Measurements from ENCODE around the gene WDR36. TPM values are rescaled to one million over a fixed set of nuclear protein-coding genes. Genes with fewer than 3 reads are reported as not detected.
A peak's percentile ranks its signal among the peaks of the same experiment; 100 is the strongest.

Gene WDR36
- total RNA-seq, 1 experiment from 2014 or later, result 52.3 TPM

DNA sequence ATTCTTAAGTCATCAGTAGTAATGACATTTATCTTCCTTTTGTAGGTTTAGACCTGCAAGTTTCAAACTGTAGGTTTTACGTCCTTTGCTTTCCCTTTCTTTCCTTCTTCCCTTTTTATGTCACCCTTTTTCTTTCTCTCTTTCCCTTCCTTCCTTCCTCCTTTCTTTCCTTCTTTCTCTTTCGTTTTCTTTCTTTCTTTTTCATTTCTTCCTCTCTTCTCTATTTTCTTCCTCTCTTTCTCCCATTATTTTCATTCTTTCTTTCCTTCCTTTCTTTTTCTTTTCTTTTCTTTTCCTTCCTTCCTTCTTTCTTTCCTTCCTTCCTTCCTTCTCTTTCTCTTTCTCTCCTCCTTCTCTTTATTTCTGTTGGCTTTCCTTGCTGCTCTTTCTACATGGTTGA lies 59.9 kb downstream of the WDR36 start:
- TF ChIP-seq, protein P1, sequence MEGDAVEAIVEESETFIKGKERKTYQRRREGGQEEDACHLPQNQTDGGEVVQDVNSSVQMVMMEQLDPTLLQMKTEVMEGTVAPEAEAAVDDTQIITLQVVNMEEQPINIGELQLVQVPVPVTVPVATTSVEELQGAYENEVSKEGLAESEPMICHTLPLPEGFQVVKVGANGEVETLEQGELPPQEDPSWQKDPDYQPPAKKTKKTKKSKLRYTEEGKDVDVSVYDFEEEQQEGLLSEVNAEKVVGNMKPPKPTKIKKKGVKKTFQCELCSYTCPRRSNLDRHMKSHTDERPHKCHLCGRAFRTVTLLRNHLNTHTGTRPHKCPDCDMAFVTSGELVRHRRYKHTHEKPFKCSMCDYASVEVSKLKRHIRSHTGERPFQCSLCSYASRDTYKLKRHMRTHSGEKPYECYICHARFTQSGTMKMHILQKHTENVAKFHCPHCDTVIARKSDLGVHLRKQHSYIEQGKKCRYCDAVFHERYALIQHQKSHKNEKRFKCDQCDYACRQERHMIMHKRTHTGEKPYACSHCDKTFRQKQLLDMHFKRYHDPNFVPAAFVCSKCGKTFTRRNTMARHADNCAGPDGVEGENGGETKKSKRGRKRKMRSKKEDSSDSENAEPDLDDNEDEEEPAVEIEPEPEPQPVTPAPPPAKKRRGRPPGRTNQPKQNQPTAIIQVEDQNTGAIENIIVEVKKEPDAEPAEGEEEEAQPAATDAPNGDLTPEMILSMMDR (IDR thresholded peaks at IDR 0.05; ENCODE audit: unreplicated experiment), result no peak
- Mint-ChIP-seq H3K27me3 (ENCODE audit: insufficient read depth, unreplicated experiment) (peaks cover 13% of the 10 kb centered on the region), H3K9me3 (ENCODE audit: unreplicated experiment) (no peaks in the 10 kb centered on the region), H3K27ac (ENCODE audit: low read depth, unreplicated experiment) (no peak overlapping the region), H3K4me3 (ENCODE audit: unreplicated experiment) (no peak overlapping the region), H3K36me3 (ENCODE audit: insufficient read depth, unreplicated experiment) (no peaks in the 10 kb centered on the region), H3K4me1 (ENCODE audit: insufficient read depth, unreplicated experiment) (peaks cover 6% of the 10 kb centered on the region)
- DNase-seq (ENCODE audit: unreplicated experiment), result no peak
- intact Hi-C loops (cut with micrococcal nuclease), result no loop called here
- CTCF ChIA-PET, result interaction anchor here (1.5 kb wide), 1 partner anchor 126 kb away, joined by 5 read pairs; no protein-coding TSS in a partner anchor
- POLR2A ChIA-PET, result interaction anchor here (0.5 to 1.4 kb wide), 3 partner anchors 18 to 597 kb away, joined by 3 to 4 read pairs (median 3); no protein-coding TSS in a partner anchor
- no TSS peak for BruUV-seq (replicated peaks)

DNA sequence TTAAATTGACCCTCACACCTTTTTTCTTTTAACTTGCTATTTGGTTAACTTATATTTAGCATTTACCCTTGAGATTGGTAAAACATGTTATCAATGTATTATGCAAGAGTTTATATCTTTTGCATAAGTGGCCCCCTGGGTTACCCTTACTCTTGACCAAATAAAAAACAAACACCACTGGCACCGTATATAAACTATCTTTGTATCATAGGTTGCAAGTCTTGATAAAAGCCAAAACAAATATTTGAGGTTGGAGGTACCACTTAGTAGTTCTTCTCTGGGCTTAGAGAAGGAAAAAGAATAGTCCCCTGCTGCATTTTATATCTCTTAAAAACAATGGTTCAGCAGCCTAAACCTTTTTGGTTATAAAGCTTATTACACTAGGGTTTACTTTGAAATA lies 61.3 kb downstream of the WDR36 start:
- H3K27me3 Mint-ChIP-seq (ENCODE audit: insufficient read depth, unreplicated experiment), result peaks cover 13% of the 10 kb centered on the region
- POLR2A ChIA-PET, result interaction anchor here (1.4 kb wide), 1 partner anchor 19 kb away, joined by 3 read pairs; no protein-coding TSS in a partner anchor
- no peaks in the 10 kb centered on the region for H3K9me3 Mint-ChIP-seq (ENCODE audit: unreplicated experiment)
- H3K4me1 Mint-ChIP-seq (ENCODE audit: insufficient read depth, unreplicated experiment), result peaks cover 6% of the 10 kb centered on the region
- DNase-seq (ENCODE audit: unreplicated experiment), result no peak
- intact Hi-C loops (cut with micrococcal nuclease), result no loop called here
- no peak overlapping the region for H3K4me3 Mint-ChIP-seq (ENCODE audit: unreplicated experiment)
- H3K36me3 Mint-ChIP-seq (ENCODE audit: insufficient read depth, unreplicated experiment), result no peaks in the 10 kb centered on the region
- TF ChIP-seq, protein P1 (IDR thresholded peaks at IDR 0.05; ENCODE audit: unreplicated experiment), result no peak
- H3K27ac Mint-ChIP-seq (ENCODE audit: low read depth, unreplicated experiment), result no peak overlapping the region
- BruUV-seq (replicated peaks), result no TSS peak
- CTCF ChIA-PET, result interaction anchor here (10.4 kb wide), 1 partner anchor 126 kb away, joined by 104 read pairs; no protein-coding TSS in a partner anchor

DNA sequence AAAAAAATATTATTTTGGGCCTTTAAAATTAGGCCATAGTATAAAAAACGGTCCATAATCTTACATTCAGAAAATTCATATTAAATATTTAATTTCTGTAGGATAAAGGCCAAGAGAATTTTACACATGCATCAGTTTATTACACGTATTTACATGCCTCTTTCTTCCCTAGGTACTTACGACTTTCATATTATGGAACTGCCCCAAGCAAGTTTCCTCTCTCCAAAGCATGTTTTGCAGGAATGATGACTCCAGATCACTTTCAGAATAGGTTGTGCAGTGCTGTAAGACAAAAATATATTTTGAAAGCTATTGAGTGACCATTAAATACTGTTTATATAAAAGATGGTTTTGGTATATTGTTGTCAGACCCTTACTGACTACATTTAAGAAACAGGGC lies 61.8 kb downstream of the WDR36 start:
- Mint-ChIP-seq H3K27me3 (ENCODE audit: insufficient read depth, unreplicated experiment) (peaks cover 13% of the 10 kb centered on the region), H3K36me3 (ENCODE audit: insufficient read depth, unreplicated experiment) (no peaks in the 10 kb centered on the region), H3K4me3 (ENCODE audit: unreplicated experiment) (no peak overlapping the region), H3K27ac (ENCODE audit: low read depth, unreplicated experiment) (no peak overlapping the region), H3K9me3 (ENCODE audit: unreplicated experiment) (no peaks in the 10 kb centered on the region), H3K4me1 (ENCODE audit: insufficient read depth, unreplicated experiment) (peaks cover 6% of the 10 kb centered on the region)
- ChIA-PET POLR2A (no interaction called here), CTCF (interaction anchor here (10.4 kb wide), 1 partner anchor 125 kb away, joined by 104 read pairs; no protein-coding TSS in a partner anchor)
- intact Hi-C loops (cut with micrococcal nuclease), result no loop called here
- TF ChIP-seq, protein P1 (IDR thresholded peaks at IDR 0.05; ENCODE audit: unreplicated experiment), result no peak
- DNase-seq (ENCODE audit: unreplicated experiment), result no peak
- no TSS peak for BruUV-seq (replicated peaks)

DNA sequence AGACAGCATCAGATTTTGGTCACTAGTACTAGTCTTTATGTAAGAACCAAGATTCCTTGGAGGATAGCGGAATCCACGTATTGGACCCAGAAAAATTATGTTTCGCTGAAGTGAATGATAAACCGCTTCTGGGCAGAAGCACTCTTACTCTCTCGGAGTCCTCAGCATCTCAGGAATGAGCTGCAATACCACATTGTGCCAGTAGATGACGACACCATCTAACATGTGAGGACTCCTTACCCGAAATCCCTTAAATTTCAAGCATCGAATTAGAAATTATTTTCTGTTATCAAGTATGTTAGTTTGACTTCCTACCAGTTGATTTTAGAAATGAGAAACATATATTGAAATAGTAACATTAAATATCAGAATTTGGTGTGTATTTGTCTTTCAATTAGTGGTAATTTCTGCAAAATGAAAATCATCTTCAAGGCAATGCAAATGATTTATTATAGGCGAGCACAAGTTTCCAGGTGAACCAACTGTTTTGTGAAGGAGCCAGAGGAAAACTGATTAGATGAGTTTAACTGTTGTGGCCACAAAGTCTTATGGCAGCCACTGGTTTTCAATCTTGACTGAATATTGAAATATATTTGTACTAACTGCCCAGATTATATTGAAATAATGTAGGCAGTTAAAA lies 66.1 kb downstream of the WDR36 start:
- H3K36me3 Mint-ChIP-seq (ENCODE audit: insufficient read depth, unreplicated experiment), result no peaks in the 10 kb centered on the region
- no TSS peak for BruUV-seq (replicated peaks)
- intact Hi-C loops (cut with micrococcal nuclease), result loop anchor here (1.0 to 5.0 kb wide), 6 partner anchors 121 to 1004 kb away; no protein-coding TSS in a partner anchor
- no peak overlapping the region for H3K27ac Mint-ChIP-seq (ENCODE audit: low read depth, unreplicated experiment)
- DNase-seq (ENCODE audit: unreplicated experiment), result peak; percentile 84
- TF ChIP-seq, protein P1 (IDR thresholded peaks at IDR 0.05; ENCODE audit: unreplicated experiment), result peak; percentile 99
- POLR2A ChIA-PET, result no interaction called here
- CTCF ChIA-PET, result interaction anchor here (0.5 to 10.4 kb wide), 12 partner anchors 9 to 988 kb away, joined by 3 to 104 read pairs (median 6); no protein-coding TSS in a partner anchor
- H3K4me3 Mint-ChIP-seq (ENCODE audit: unreplicated experiment), result no peak overlapping the region
- no peaks in the 10 kb centered on the region for H3K27me3 Mint-ChIP-seq (ENCODE audit: insufficient read depth, unreplicated experiment)
- no peaks in the 10 kb centered on the region for H3K4me1 Mint-ChIP-seq (ENCODE audit: insufficient read depth, unreplicated experiment)
- H3K9me3 Mint-ChIP-seq (ENCODE audit: unreplicated experiment), result no peaks in the 10 kb centered on the region

Data from MCF 10A (cell line).